Lung (tissue), 12 donors: ENCODE data around the gene TFE3. TPM values are rescaled to one million over a fixed set of nuclear protein-coding genes. Genes with fewer than 3 reads are reported as not detected.

Experiments
- ATAC-seq: fragments of 200-7000 bp; cut with Tn5 transposase; one replicate; pipeline ENCODE4 v1.9.1; 2020; ENCODE audit warnings: moderate number of reproducible peaks; ENCODE audit not compliant: insufficient read depth, low FRiP score
- DNase-seq, 3 donors: peaks; one replicate each; pipeline ENCODE4 v3.0.0-alpha.2; 2013 to 2017
- H3K27ac ChIP-seq, 2 donors: one replicate each; pipeline ENCODE4 v1.5.1; 2013; ENCODE audit warnings: mild to moderate bottlenecking in 2 of 2, moderate library complexity in 2 of 2, control low read depth in 1 of 2, inconsistent platforms in 1 of 2, low read depth in 1 of 2, low read length in 1 of 2
- H3K27me3 ChIP-seq, 3 donors: one replicate each; pipeline ENCODE4 v1.5.1; 2013; ENCODE audit warnings: low read length in 2 of 3; ENCODE audit not compliant: control insufficient read depth in 3 of 3, insufficient read depth in 3 of 3
- H3K36me3 ChIP-seq, 4 donors: one replicate each; pipeline ENCODE4 v1.5.1; 2013; ENCODE audit warnings: low read length in 4 of 4, mild to moderate bottlenecking in 1 of 4, moderate library complexity in 1 of 4; ENCODE audit not compliant: control insufficient read depth in 4 of 4, insufficient read depth in 4 of 4
- H3K4me1 ChIP-seq, 5 donors: one replicate each; pipeline ENCODE4 v1.5.1; 2013; ENCODE audit warnings: low read length in 5 of 5, mild to moderate bottlenecking in 2 of 5, moderate library complexity in 1 of 5; ENCODE audit not compliant: control insufficient read depth in 5 of 5, insufficient read depth in 5 of 5
- H3K4me3 ChIP-seq: one replicate; pipeline ENCODE4 v1.5.1; 2013; ENCODE audit warnings: mild to moderate bottlenecking, control low read depth, moderate library complexity
- H3K9ac ChIP-seq, 2 donors: one replicate each; pipeline ENCODE4 v1.5.1; 2013; ENCODE audit warnings: low read length in 2 of 2, control low read depth in 1 of 2; ENCODE audit not compliant: insufficient read depth in 1 of 2
- H3K9me3 ChIP-seq, 4 donors: one replicate each; pipeline ENCODE4 v1.5.1; 2013; ENCODE audit warnings: low read length in 3 of 4, mild to moderate bottlenecking in 1 of 4, moderate library complexity in 1 of 4; ENCODE audit not compliant: control insufficient read depth in 4 of 4, insufficient read depth in 3 of 4
- WGBS, 2 donors: extraction: QIAGEN DNeasy Blood & Tissue Kit; methylation state at CpG; one replicate each; pipeline ENCODE4 v1.1.7; 2013; 5-methylcytosine and 5-hydroxymethylcytosine counted together
- polyA plus RNA-seq, 2 donors: library from polyadenylated mRNA; stranded (reverse); fragments of 200-250 nt; gene quantifications; one replicate each; pipeline ENCODE4 v1.2.1, GENCODE V29; 2013
- total RNA-seq, 2 donors: library from RNA; depleted of rRNA in 1 of 2; stranded (reverse); fragments of >200 nt in 1 of 2; gene quantifications; one replicate each; pipeline ENCODE4 v1.2.1, GENCODE V29; 2014 to 2021
- TF ChIP-seq, protein P1 (sequence below): IDR thresholded peaks from 2 replicates; pipeline ENCODE4 v1.5.1; 2012; ENCODE audit warnings: mild to moderate bottlenecking; ENCODE audit errors: control extremely low read depth, extremely low read depth
- donor health status: control.
- donor health status: control.
- donor health status: Bipolar disorder and iron deficiency.
- donor health status: healthy.
- donor health status: DM: yes; HTN: yes; CAD: no.

The TFE3 gene
- total and polyA plus RNA-seq, 4 donors = 28.4 to 63.7 (median 42.7) TPM

- TF ChIP-seq, protein P1, sequence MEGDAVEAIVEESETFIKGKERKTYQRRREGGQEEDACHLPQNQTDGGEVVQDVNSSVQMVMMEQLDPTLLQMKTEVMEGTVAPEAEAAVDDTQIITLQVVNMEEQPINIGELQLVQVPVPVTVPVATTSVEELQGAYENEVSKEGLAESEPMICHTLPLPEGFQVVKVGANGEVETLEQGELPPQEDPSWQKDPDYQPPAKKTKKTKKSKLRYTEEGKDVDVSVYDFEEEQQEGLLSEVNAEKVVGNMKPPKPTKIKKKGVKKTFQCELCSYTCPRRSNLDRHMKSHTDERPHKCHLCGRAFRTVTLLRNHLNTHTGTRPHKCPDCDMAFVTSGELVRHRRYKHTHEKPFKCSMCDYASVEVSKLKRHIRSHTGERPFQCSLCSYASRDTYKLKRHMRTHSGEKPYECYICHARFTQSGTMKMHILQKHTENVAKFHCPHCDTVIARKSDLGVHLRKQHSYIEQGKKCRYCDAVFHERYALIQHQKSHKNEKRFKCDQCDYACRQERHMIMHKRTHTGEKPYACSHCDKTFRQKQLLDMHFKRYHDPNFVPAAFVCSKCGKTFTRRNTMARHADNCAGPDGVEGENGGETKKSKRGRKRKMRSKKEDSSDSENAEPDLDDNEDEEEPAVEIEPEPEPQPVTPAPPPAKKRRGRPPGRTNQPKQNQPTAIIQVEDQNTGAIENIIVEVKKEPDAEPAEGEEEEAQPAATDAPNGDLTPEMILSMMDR = no peak
- H3K9me3 ChIP-seq = peaks cover 0 to 5% (median 0%) of the 10 kb centered on the region in 4 donors
- no peak overlapping the region for H3K9ac ChIP-seq
- H3K27ac ChIP-seq = no peak overlapping the region
- 75 to 79% methylated on average over 8 to 9 of the region's 9 CpGs for WGBS, 2 donors
- no peak overlapping the region for H3K4me3 ChIP-seq
- DNase-seq (no peak), ATAC-seq (no peak)
- peaks cover 0 to 7% (median 0%) of the 10 kb centered on the region in 4 donors for H3K36me3 ChIP-seq
- H3K27me3 ChIP-seq = no peaks in the 10 kb centered on the region
- no peaks in the 10 kb centered on the region for H3K4me1 ChIP-seq
These were observed 23.5 kb upstream of the TFE3 start for GRCh38 chrX:49066690-49067089.

GRCh38 chrX:49066278-49066677 is 23.1 kb upstream of the TFE3 start:
- H3K36me3 ChIP-seq = peaks cover 0 to 7% (median 0%) of the 10 kb centered on the region in 4 donors
- H3K4me3 ChIP-seq = no peak overlapping the region
- TF ChIP-seq, protein P1 = no peak
- H3K27ac ChIP-seq = no peak overlapping the region
- peaks cover 0 to 5% (median 0%) of the 10 kb centered on the region in 4 donors for H3K9me3 ChIP-seq
- DNase-seq (no peak), ATAC-seq (no peak)
- WGBS, 2 donors = 74 to 93% methylated on average over 2 of the region's 2 CpGs
- H3K27me3 ChIP-seq = no peaks in the 10 kb centered on the region
- no peaks in the 10 kb centered on the region for H3K4me1 ChIP-seq
- H3K9ac ChIP-seq = no peak overlapping the region

DNA sequence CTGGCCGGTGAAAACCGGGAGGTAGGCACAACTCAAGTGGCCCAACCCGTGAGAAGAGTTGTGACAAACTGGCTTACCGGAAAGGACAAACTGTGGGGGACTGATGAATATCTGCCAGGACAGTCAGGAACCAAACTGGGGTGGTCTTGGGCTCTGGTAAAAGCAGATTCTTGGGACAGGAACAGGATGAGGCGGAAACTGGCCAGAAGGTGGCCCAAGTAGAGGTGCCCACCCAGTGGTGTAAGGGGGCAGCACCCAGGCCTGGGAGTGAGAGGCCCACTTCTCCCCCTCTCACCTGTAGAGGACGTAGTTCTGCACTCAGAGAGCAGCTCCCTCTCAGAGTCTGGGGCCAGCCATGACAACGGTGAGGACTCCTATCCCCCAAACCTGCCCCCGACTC is 21.6 kb upstream of the TFE3 start:
- 85 to 89% methylated on average over 6 to 8 of the region's 8 CpGs for WGBS, 2 donors
- DNase-seq (no peak), ATAC-seq (no peak)
- Histone ChIP-seq H3K4me3 (no peak overlapping the region), H3K27me3 (no peaks in the 10 kb centered on the region), H3K9me3 (peaks cover 0 to 5% (median 0%) of the 10 kb centered on the region in 4 donors), H3K9ac (no peak overlapping the region), H3K36me3 (peaks cover 0 to 7% (median 0%) of the 10 kb centered on the region in 4 donors), H3K27ac (no peak overlapping the region), H3K4me1 (no peaks in the 10 kb centered on the region)
- TF ChIP-seq, protein P1 = no peak

DNA sequence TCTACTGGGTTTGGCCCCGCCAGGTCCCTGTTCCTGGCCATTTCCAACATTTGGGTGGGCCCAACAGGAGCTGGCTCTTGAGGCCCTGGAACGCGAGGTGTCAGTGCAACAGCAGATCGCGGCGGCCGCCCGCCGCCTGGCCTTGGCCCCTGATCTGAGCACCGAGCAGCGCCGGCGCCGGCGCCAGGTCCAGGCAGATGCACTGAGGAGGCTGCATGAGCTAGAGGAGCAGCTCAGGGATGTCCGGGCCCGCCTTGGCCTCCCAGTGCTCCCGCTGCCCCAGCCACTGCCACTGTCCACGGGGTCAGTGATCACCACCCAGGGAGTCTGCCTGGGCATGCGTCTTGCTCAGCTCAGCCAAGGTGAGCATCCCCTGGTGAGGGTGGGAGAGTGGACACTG is 21.1 kb upstream of the TFE3 start:
- Histone ChIP-seq H3K9ac (no peak overlapping the region), H3K27ac (no peak overlapping the region), H3K27me3 (no peaks in the 10 kb centered on the region), H3K36me3 (peaks cover 0 to 7% (median 0%) of the 10 kb centered on the region in 4 donors), H3K4me3 (no peak overlapping the region), H3K9me3 (peaks cover 0 to 5% (median 0%) of the 10 kb centered on the region in 4 donors), H3K4me1 (no peaks in the 10 kb centered on the region)
- no peak for DNase-seq
- WGBS, 2 donors = 90 to 98% methylated on average over 16 to 20 of the region's 20 CpGs
- no peak for ATAC-seq
- TF ChIP-seq, protein P1 = no peak
